DMS53 (cell line): Measurements from ENCODE around the gene NASP.

Source experiments
- DNase-seq: peaks from one replicate; lab custom pipeline; 2025; lab: John Stamatoyannopoulos, UW

The NASP gene

GRCh38 chr1:45667321-45668111 lies 83.7 kb downstream of the NASP start:
- DNase-seq = no peak
